Measurements from ENCODE around the gene DAAM1. TPM values are rescaled to one million over a fixed set of nuclear protein-coding genes. Genes with fewer than 3 reads are reported as not detected.

The DAAM1 gene
- total RNA-seq, 1 experiment from 2014 or later, result 0.57 TPM

GRCh38 chr14:59415836-59416602, 227.6 kb downstream of the DAAM1 start:
- in situ Hi-C loops (cut with HindIII; ENCODE audit: low pct_unique_long_range_greater_than_20kb, low sequenced_read_pairs), result no loop called here
- no peak for DNase-seq (ENCODE audit: low read depth)

- in situ Hi-C loops (cut with HindIII; ENCODE audit: low pct_unique_long_range_greater_than_20kb, low sequenced_read_pairs), result no loop called here
- DNase-seq (ENCODE audit: low read depth), result no peak
Observed at GRCh38 chr14:59417311-59417710, 228.8 kb downstream of the DAAM1 start.

GRCh38 chr14:59419303-59419702, 230.8 kb downstream of the DAAM1 start:
- in situ Hi-C loops (cut with HindIII; ENCODE audit: low pct_unique_long_range_greater_than_20kb, low sequenced_read_pairs), result no loop called here
- no peak for DNase-seq (ENCODE audit: low read depth)

Data from Caki2 (cell line).